CD4-positive, CD25-positive, alpha-beta regulatory T cell (primary cell): ENCODE results near the gene SPTBN5. TPM values are rescaled to one million over a fixed set of nuclear protein-coding genes. Genes with fewer than 3 reads are reported as not detected.

Source experiments
- ATAC-seq, 2 donors: fragments of 150-1000 bp; cut with Tn5 transposase; one replicate each; pipeline ENCODE4 v1.10.0; 2021; ENCODE audit warnings: low read depth in 2 of 2, moderate number of reproducible peaks in 2 of 2, moderate library complexity in 1 of 2
- DNase-seq, 3 donors: peaks; one replicate each; pipeline versions ENCODE4 v3.0.0 to v3.0.0-alpha.2; 2012 to 2022; ENCODE audit warnings: mixed read lengths in 1 of 3
- H3K27ac ChIP-seq: one replicate; pipeline ENCODE4 v1.7.0; 2013; ENCODE audit warnings: mild to moderate bottlenecking, low read length; ENCODE audit not compliant: insufficient read depth, poor library complexity, severe bottlenecking
- H3K27me3 ChIP-seq: one replicate; pipeline ENCODE4 v1.7.0; 2013; ENCODE audit warnings: low read length; ENCODE audit not compliant: control insufficient read depth, insufficient read depth
- H3K36me3 ChIP-seq: one replicate; pipeline ENCODE4 v1.7.0; 2013; ENCODE audit warnings: mild to moderate bottlenecking, low read length, moderate library complexity; ENCODE audit not compliant: control insufficient read depth, insufficient read depth
- H3K4me1 ChIP-seq: 2 replicates; pipeline ENCODE4 v1.7.0; 2013; ENCODE audit warnings: mild to moderate bottlenecking, low read length; ENCODE audit not compliant: insufficient read depth, control insufficient read depth, poor library complexity, severe bottlenecking
- H3K4me3 ChIP-seq: one replicate; pipeline ENCODE4 v1.7.0; 2013; ENCODE audit warnings: low read depth, mild to moderate bottlenecking, low read length, moderate library complexity
- H3K9me3 ChIP-seq, 2 experiments: 1 replicate in 1 of 2; 2 replicates in 1 of 2; pipeline ENCODE4 v1.7.0; 2013; ENCODE audit warnings: low read length in 2 of 2, mild to moderate bottlenecking in 1 of 2, moderate library complexity in 1 of 2; ENCODE audit not compliant: control insufficient read depth in 2 of 2
- H3K27ac Mint-ChIP-seq, 3 donors: one replicate each; pipeline ENCODE4 v1.8.0; 2020 to 2022; ENCODE audit warnings: mild to moderate bottlenecking in 3 of 3, mixed read lengths in 3 of 3, moderate library complexity in 2 of 3
- H3K27me3 Mint-ChIP-seq: one replicate; pipeline ENCODE4 v1.8.0; 2022; ENCODE audit warnings: mild to moderate bottlenecking, mixed read lengths
- H3K36me3 Mint-ChIP-seq: one replicate; pipeline ENCODE4 v1.8.0; 2020; ENCODE audit warnings: mixed read lengths
- H3K4me1 Mint-ChIP-seq, 4 donors: one replicate each; pipeline ENCODE4 v1.8.0; 2020 to 2022; ENCODE audit warnings: mixed read lengths in 4 of 4, mild to moderate bottlenecking in 1 of 4
- H3K4me3 Mint-ChIP-seq, 4 donors: one replicate each; pipeline ENCODE4 v1.8.0; 2020 to 2022; ENCODE audit warnings: mild to moderate bottlenecking in 4 of 4, mixed read lengths in 4 of 4, moderate library complexity in 3 of 4
- H3K9me3 Mint-ChIP-seq, 7 donors: one replicate each; pipeline ENCODE4 v1.8.0; 2020 to 2022; ENCODE audit warnings: mixed read lengths in 7 of 7, mild to moderate bottlenecking in 3 of 7, moderate library complexity in 2 of 7
- polyA plus RNA-seq, 4 donors: library from polyadenylated mRNA; unstranded; fragments of 300-500 nt; fragmentation: Illumina TruSeq; gene quantifications; one replicate each; pipeline ENCODE4 v1.2.3, GENCODE V29; 2021
- total RNA-seq: library from RNA; stranded (reverse); gene quantifications from one replicate; pipeline ENCODE4 v1.2.3, GENCODE V29; 2022

Gene SPTBN5
- total and polyA plus RNA-seq, 5 donors from 2014 or later = 0.26 to 2.7 TPM; not detected in 3

GRCh38 chr15:41936155-41936554 is 42.3 kb upstream of the SPTBN5 start:
- H3K36me3 ChIP-seq = no peaks in the 10 kb centered on the region
- Mint-ChIP-seq H3K27ac (peak overlapping the region; percentile 95 to 99 (median 97)), H3K36me3 (peaks cover 7% of the 10 kb centered on the region), H3K9me3 (no peaks in the 10 kb centered on the region), H3K27me3 (no peaks in the 10 kb centered on the region), H3K4me1 (peaks cover 28 to 72% (median 57%) of the 10 kb centered on the region in 4 donors), H3K4me3 (peak overlapping the region; percentile 74 to 91 (median 89))
- H3K9me3 ChIP-seq = no peaks in the 10 kb centered on the region
- peak overlapping the region; percentile 52 for H3K4me3 ChIP-seq
- peak overlapping the region; percentile 99 for H3K27ac ChIP-seq
- no peaks in the 10 kb centered on the region for H3K27me3 ChIP-seq
- H3K4me1 ChIP-seq = peaks cover 63% of the 10 kb centered on the region
- ATAC-seq (no peak), DNase-seq (no peak)

- H3K4me1 ChIP-seq = peaks cover 58% of the 10 kb centered on the region
- Mint-ChIP-seq H3K27ac (peak overlapping the region; percentile 95 to 99 (median 97)), H3K36me3 (peaks cover 5% of the 10 kb centered on the region), H3K4me3 (peak overlapping the region in 3 of 4 donors; percentile 66 to 84 (median 74)), H3K4me1 (peaks cover 28 to 69% (median 52%) of the 10 kb centered on the region in 4 donors), H3K27me3 (no peaks in the 10 kb centered on the region), H3K9me3 (no peaks in the 10 kb centered on the region)
- H3K27me3 ChIP-seq = no peaks in the 10 kb centered on the region
- H3K9me3 ChIP-seq = no peaks in the 10 kb centered on the region
- ATAC-seq (no peak), DNase-seq (peak in 1 of 3 donors; percentile 16)
- H3K36me3 ChIP-seq = no peaks in the 10 kb centered on the region
- H3K27ac ChIP-seq = peak overlapping the region; percentile 99
- H3K4me3 ChIP-seq = peak overlapping the region; percentile 52
Measured at GRCh38 chr15:41935566-41936020, 41.7 kb upstream of the SPTBN5 start.

- Histone ChIP-seq H3K27ac (peak overlapping the region; percentile 99), H3K4me3 (peak overlapping the region; percentile 45), H3K27me3 (no peaks in the 10 kb centered on the region), H3K4me1 (peaks cover 52% of the 10 kb centered on the region), H3K9me3 (no peaks in the 10 kb centered on the region), H3K36me3 (no peaks in the 10 kb centered on the region)
- no peaks in the 10 kb centered on the region for H3K27me3 Mint-ChIP-seq
- H3K36me3 Mint-ChIP-seq = no peaks in the 10 kb centered on the region
- peak; percentile 68 to 74 for ATAC-seq
- no peaks in the 10 kb centered on the region for H3K9me3 Mint-ChIP-seq
- peak; percentile 70 to 87 (median 71) for DNase-seq
- H3K27ac Mint-ChIP-seq = peak overlapping the region; percentile 95 to 99 (median 97)
- peaks cover 28 to 66% (median 47%) of the 10 kb centered on the region in 4 donors for H3K4me1 Mint-ChIP-seq
- H3K4me3 Mint-ChIP-seq = peak overlapping the region; percentile 66 to 85 (median 79)
Measured at GRCh38 chr15:41934843-41935242, 41.0 kb upstream of the SPTBN5 start.

GRCh38 chr15:41933771-41934170 is 39.9 kb upstream of the SPTBN5 start:
- H3K4me3 ChIP-seq = no peak overlapping the region
- H3K27ac Mint-ChIP-seq = peak overlapping the region; percentile 95 to 99 (median 97)
- ATAC-seq (no peak), DNase-seq (no peak)
- peaks cover 52% of the 10 kb centered on the region for H3K4me1 ChIP-seq
- H3K27me3 Mint-ChIP-seq = no peaks in the 10 kb centered on the region
- peaks cover 28 to 68% (median 48%) of the 10 kb centered on the region in 4 donors for H3K4me1 Mint-ChIP-seq
- no peaks in the 10 kb centered on the region for H3K27me3 ChIP-seq
- no peaks in the 10 kb centered on the region for H3K36me3 ChIP-seq
- peaks cover 5% of the 10 kb centered on the region for H3K36me3 Mint-ChIP-seq
- peak overlapping the region; percentile 99 for H3K27ac ChIP-seq
- H3K9me3 Mint-ChIP-seq = no peaks in the 10 kb centered on the region
- H3K4me3 Mint-ChIP-seq = peak overlapping the region in 1 of 4 donors; percentile 23
- H3K9me3 ChIP-seq = no peaks in the 10 kb centered on the region

- DNase-seq = no peak
- no peaks in the 10 kb centered on the region for H3K9me3 ChIP-seq
- Mint-ChIP-seq H3K27ac (peak overlapping the region; percentile 92 to 97 (median 95)), H3K4me3 (no peak overlapping the region), H3K27me3 (no peaks in the 10 kb centered on the region), H3K9me3 (no peaks in the 10 kb centered on the region), H3K4me1 (peaks cover 28 to 65% (median 45%) of the 10 kb centered on the region in 4 donors), H3K36me3 (peaks cover 5% of the 10 kb centered on the region)
- peak overlapping the region; percentile 99 for H3K27ac ChIP-seq
- H3K27me3 ChIP-seq = no peaks in the 10 kb centered on the region
- no peaks in the 10 kb centered on the region for H3K36me3 ChIP-seq
- no peak for ATAC-seq
- H3K4me1 ChIP-seq = peaks cover 50% of the 10 kb centered on the region
- H3K4me3 ChIP-seq = no peak overlapping the region
Measured at GRCh38 chr15:41933326-41933725, 39.5 kb upstream of the SPTBN5 start.

- DNase-seq (no peak), ATAC-seq (no peak)
- Mint-ChIP-seq H3K4me1 (peaks cover 23 to 63% (median 38%) of the 10 kb centered on the region in 4 donors), H3K27ac (peak overlapping the region; percentile 92 to 97 (median 95)), H3K27me3 (no peaks in the 10 kb centered on the region), H3K9me3 (no peaks in the 10 kb centered on the region), H3K36me3 (peaks cover 5% of the 10 kb centered on the region), H3K4me3 (no peak overlapping the region)
- Histone ChIP-seq H3K4me1 (peaks cover 44% of the 10 kb centered on the region), H3K36me3 (no peaks in the 10 kb centered on the region), H3K4me3 (no peak overlapping the region), H3K27ac (peak overlapping the region; percentile 99), H3K9me3 (no peaks in the 10 kb centered on the region), H3K27me3 (no peaks in the 10 kb centered on the region)
Measured at GRCh38 chr15:41932511-41933289, 38.8 kb upstream of the SPTBN5 start.

GRCh38 chr15:41932101-41932500 is 38.2 kb upstream of the SPTBN5 start:
- H3K27ac Mint-ChIP-seq = peak overlapping the region in 2 of 3 donors; percentile 87 to 97
- H3K27me3 ChIP-seq = no peaks in the 10 kb centered on the region
- peaks cover 38% of the 10 kb centered on the region for H3K4me1 ChIP-seq
- H3K36me3 Mint-ChIP-seq = peaks cover 5% of the 10 kb centered on the region
- H3K36me3 ChIP-seq = no peaks in the 10 kb centered on the region
- DNase-seq (no peak), ATAC-seq (no peak)
- H3K4me3 ChIP-seq = no peak overlapping the region
- no peak overlapping the region for H3K27ac ChIP-seq
- H3K27me3 Mint-ChIP-seq = no peaks in the 10 kb centered on the region
- no peak overlapping the region for H3K4me3 Mint-ChIP-seq
- no peaks in the 10 kb centered on the region for H3K9me3 ChIP-seq
- no peaks in the 10 kb centered on the region for H3K9me3 Mint-ChIP-seq
- H3K4me1 Mint-ChIP-seq = peaks cover 19 to 58% (median 37%) of the 10 kb centered on the region in 4 donors
